Measurements from ENCODE around the gene CTNNB1. TPM values are rescaled to one million over a fixed set of nuclear protein-coding genes. Genes with fewer than 3 reads are reported as not detected.

The CTNNB1 gene
- 275 TPM for polyA plus RNA-seq (2013, experiment 1 of 2; ENCODE audit: insufficient read length)
- polyA plus RNA-seq (2013, experiment 2 of 2; ENCODE audit: insufficient read length), result 257 TPM

DNA sequence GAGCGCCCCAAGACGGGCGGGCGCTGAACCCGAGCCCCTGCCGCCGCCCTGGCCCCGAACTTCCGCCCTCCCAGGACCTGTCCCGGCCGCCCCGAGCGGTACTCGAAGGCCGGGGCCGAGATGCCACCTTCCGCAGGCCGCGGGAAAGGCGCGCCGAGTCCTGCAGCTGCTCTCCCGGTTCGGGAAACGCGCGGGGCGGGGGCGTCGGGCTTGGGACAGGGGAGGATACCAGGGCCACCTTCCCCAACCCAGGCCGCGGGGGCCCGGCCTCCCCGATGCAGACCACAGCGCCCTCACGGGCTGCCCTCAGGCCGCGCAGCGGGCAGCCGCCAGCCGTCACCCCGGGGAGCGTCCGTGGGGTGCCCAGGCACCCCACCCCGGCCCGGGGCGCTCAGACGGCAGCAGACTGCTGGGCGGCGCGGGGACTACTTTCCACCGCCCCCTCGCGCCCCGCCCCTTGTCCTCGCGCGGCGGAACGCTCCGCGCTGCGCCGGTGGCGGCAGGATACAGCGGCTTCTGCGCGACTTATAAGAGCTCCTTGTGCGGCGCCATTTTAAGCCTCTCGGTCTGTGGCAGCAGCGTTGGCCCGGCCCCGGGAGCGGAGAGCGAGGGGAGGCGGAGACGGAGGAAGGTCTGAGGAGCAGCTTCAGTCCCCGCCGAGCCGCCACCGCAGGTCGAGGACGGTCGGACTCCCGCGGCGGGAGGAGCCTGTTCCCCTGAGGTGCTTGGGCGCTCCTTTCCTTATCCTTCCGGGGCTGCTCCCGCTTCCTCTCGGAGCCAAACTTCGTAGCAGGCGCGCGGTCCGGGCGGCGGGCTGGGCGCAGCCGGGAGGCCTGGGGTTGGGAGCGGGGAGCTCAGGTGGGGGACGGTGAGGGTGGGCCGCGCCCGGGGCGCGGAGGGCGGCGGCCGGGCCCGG, at the start of gene CTNNB1:
TSS of gene CTNNB1 (plus strand) at position 556 of the 916 bp plus-strand sequence. CDS start 24,564 bp downstream, outside the sequence.
- peak; percentile 96 for DNase-seq

DNA sequence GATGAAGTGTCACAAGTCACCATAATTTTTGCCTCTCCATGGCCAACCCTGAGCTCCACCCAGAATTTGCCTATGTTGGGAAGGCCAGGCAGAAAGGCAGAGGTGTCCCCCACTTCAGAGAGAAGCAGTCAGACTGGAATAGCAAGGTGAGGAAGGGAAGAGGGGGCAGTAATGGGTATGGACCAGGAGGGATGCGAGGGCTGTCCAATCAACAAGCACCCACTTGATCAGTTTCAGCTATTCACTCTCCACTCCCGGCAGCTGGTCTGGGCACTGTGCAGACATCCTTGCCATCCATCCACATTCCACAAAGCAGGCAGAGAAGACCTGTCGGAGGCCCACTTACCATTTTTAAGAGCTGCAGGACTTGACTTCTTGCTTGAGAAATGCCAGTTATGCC, 43.5 kb upstream of the CTNNB1 start:
- no peak for DNase-seq

DNA sequence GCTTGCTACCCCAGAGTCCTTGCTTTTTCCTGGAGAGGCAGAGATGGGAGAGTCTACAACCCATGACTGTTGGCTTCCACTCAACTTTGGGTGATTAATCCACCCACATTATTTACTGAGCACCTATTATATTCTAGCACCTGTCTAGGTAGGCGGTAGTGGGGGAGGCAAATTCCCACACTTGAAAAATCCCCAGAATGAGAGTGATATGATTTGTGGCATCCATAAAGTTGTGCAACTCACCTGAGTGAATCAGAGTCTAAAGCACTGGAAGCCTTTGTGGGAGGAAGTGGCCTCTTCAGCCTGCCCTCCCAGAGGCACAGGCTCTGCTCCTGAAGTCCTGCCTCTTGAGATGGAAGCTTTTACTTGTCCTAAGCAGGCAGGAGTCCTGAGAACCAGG, 40.4 kb upstream of the CTNNB1 start:
- no peak for DNase-seq

DNA sequence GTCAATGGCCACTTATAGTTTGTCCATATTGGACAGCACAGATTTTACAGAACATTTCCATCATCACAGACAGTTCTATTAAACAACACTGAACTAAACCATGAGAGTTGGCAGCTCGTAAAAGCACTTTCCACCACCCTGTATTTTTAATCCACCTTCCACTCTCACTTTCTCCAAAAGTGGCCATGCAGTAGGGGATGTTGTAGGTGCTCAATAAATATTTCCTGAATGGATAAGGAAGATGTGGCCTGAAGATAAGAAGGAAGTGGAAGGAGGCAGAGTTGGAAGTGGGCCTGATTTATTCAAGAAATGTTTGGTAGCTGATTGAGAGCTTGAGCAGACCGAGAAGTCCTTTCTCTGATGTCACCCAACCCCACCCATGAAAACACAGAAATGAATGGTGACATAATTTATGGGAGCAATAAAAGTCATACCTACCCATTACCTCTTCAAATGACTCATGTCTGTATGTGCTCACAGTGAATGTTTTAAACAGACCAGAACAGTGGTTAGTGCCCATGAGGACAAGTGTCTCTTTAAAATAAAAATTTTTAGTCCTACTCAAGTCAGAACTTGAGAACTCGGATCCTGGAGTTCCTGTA, 39.6 kb upstream of the CTNNB1 start:
- DNase-seq, result no peak

DNA sequence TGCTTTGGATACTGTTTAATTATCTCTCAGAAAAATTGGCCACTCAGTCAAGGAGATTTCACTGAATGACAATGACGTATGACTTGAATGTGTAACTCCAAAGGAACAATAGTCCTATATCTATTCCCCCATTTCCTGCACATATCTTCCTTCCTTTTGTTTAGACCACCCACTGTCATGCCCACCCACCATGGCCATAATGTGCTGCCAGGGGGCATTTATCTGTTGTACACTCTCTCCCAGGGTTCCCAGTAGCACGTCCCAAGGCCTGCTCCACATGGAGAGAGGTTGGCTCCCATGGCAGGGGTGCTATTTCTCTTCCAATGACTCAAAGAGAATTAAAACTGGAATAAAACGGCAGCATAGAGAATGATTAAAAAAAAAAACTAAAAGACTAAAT, 36.8 kb upstream of the CTNNB1 start:
- no peak for DNase-seq

DNA sequence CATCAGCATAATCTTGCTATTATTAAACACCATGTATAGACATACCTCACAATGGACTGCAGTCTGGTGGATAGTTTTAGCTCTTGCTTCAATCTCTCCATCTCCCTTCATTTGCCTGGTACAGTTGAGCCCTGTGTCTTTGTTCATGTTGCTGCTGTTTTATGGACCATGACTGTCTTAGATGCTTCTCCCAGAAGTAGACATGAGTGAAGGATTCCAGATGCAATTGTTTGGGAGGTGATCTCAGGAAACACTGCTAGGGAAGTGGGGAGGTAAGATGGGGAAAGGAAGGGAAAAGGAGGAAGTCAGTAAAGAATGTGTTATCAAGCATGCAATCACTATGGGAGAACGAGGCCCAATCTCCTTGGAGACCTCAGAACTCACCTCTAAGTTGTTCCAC, 36.3 kb upstream of the CTNNB1 start:
- DNase-seq, result no peak

DNA sequence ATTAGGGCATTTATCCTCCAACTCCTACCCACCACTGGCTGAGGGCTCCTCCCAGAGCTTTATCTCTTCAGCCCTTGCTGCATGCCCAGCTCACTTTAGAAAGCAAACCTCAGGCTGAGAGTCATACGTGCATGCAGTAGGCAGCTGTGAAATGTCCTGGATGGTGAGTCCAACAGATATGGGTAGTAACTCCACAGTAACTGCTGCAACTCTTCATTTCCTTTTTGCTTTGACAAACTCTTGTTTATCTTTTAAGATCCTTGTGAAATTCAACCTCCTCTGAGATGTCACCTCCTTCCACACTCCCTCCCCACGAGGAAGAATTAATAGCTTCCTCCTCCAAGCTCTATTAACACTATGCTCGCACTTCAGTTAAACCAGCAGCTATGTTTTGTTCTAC, 35.9 kb upstream of the CTNNB1 start:
- no peak for DNase-seq

DNA sequence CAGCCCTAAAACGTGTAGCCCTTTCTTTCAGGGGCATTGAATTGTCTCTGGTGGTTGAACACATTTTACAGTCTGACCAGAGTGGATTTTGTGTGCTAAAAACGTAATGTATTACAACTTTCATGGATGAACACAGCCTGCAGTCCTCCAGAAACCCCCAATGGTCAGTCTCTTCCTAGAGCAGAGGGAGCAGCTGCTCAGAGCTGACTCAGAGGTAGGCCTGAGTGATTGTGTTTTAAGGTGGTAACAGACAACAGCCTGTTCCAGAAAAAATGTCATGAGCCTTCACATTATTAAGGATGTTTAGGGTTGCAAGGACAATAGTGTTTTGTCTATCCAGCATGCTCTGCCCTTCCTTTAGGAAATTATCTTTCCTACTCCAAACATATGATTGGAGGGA, 34.5 kb upstream of the CTNNB1 start:
- DNase-seq, result no peak

DNA sequence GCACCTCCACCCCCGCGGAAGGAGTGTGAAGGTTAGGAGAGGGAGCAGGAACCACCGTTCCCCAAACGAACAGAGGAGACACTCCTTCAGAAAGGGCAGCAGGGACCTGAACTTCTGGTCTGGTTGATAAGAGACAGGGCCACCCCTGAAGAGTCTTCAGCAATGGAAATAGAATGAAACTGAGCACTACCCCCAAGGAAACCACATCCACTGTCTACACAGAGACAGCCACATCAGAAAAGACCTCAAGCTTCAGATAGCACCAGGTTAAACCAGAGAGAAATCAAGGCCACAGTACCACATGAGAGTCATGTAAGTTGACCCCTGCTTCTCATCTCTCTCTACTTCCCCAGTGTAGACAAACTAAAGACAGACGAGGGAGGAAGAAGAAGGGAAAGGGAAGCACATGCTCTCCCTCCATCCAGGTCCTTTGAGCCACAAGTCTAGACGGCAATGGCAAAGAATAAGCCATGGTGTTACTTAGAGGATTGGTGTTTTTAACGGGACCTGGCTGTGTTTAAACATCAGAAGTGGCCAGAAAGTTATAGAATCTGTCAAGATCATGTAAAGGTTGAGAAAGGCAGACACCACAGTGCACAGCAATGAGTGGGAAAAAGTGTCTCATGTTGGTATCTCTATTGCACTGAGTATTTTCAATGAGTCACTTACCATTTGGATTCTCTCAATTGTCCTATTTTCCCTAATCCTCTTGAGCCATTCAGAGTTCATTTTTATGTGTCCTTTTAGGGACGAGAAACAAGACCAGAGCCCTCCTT, 31.4 kb upstream of the CTNNB1 start:
- no peak for DNase-seq

DNA sequence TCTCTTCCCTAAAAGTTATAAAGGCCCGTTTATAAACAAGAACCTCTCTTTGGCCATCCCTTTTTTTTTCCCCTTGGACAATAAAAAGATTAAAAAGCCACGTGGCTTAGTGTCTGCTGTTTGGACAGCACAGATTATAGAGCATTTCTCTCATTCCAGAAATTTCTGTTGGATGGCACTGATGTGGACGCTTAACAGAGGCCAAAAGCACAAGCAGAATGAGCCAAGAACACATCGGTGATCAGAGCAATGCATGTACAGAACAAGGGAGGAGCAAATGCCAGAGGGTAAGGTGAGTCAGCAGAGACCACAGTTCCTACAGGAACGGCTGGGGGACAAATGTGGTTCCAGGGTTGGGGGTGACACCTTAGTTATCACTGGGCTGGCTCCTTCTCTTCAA, 30.3 kb upstream of the CTNNB1 start:
- DNase-seq, result no peak

DNA sequence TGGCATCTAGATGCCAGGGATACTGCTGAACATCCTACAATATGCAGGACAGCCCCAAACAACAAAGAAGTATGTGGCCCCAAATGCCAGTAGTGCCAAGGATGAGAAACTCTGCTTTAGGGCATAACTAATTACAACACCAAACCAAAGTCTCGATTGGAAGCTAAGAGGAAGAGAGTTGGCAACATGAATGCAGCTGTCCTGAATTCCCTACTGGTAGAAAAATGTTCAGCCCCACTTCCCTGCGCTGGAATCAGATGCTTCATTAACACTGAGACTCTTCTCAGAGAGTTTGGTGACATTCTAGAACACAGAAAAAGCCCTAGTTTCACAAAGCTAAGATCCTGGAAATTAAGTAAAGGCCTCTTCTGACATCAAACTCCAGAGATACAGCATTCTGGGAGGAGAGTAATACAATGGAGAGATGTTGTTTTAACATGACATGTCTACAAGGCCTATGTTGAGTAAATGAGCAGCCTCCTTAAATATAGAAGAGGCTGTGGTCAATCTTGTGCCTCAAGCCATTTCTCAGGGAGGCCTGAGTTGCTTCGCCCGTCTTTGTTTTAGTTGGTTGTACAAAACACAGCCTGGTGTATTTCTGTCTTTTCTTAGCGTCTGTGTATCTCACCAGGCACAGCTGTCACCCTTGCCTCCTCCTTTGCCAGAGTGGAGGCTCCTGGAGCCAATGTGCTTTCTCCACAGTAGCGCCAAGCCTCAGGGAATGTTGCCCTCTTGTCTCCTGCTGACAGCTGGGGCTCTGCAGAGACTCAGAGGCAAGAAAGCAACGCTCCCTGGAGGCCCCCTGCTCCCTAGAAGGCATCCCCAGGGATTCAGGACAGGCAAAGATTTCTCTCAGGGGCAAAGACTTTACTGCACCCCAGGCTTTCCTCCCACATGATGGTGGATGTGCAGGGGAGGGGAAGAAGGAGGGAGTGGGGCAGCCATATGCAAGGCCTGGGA, 25.1 kb upstream of the CTNNB1 start:
- no peak for DNase-seq

DNA sequence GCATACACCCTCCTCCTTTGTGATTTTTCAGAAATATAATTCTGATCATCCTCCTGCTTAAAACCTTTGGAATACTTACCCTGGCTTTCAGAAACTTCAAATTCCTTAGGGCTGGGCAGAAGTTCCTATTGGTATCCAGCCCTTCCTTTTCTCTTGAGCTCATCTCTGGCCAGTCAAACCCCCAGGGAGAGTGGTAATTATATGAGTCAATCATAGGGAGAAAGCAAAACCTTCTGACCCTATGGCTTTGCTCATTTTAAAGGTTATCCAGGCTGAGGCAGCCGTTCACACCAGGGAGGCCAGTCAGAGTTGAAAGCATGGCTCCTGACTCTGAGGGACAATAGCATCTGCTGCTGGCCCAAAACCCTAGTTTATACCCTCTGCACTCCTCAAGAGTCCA, 23.9 kb upstream of the CTNNB1 start:
- no peak for DNase-seq

DNA sequence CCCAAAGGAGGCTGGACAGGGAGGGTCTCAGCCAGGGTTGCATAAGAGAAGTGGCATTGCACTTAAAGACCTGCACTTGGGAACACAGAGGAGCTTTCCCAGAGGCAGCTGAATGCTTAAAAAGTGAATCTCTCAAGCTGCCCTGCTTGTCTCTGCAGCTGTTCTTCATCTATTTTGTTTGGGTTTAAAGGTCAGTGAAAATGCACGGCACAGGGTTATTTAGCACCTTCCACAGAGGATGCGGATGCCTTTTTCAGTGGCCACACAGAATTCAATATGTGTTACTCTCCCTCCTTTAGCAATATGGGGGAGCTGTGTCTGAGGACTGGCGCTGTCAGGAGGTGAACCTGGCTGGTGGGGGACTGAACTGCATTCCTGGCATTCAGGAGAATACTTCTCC, 22.7 kb upstream of the CTNNB1 start:
- DNase-seq, result no peak

DNA sequence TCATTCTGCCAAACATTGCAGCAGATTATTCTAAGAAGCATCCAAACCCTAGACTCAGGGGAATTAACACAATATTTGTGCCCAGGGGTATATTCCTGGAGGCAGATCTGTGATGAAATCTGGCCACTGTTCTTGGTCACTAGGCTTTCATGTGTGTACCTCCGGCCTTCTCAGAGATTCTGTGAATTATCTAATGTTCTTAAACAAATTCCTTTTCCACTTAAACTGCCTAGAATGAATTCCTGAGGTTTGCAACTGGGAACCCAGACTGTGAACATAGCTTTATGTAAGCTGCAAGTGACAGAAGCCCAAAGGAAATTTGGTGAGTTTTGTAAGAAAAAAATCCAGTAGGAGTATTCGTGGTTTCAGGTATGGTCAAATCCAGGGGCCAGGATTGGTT, 20.7 kb upstream of the CTNNB1 start:
- DNase-seq, result peak; percentile 53

DNA sequence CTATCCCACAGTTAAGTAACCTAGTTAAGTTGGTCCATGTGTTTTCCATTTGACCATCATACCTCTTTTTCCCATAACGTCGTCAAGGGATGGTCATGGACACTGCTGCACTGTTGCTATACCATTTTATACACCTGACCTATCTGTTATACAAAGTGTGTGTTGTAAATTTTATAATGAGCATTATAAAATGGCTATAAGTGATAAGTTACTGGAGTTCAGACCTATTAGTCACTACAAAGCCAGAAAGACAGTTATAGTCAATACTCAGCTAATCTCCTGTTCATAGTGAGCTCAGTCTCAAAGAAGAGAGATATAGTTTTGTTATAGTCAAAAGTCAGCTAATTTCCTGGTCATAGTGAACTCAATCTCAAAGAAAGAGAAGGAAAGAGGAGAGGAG, 18.9 kb upstream of the CTNNB1 start:
- no peak for DNase-seq

DNA sequence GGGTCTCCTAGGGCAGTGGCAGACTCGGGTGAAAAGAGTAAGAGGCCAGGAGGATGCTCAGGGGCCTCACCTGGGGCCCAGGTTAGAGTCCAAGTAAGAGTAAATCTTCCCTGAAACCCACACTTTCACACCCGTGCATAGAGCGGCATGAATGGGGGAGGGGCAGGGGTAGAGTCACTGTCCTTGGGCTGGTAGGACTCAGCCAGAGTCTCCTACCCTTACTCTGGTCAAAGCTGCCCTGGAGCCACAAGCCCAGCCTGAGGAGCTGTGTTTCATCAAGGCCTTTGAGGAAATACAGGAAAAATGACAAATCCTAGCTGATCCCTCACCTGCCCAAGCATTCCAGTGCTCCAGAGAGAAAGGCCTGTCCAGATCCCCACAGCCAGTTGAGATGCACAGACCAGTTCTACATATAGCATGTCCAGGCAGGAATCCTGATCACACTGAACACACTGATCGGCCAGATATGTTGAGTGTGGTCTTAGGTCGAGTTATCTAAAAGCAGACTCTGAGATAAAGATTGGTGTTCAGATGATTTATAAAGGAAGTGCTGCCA, 16.7 kb upstream of the CTNNB1 start:
- DNase-seq, result no peak

DNA sequence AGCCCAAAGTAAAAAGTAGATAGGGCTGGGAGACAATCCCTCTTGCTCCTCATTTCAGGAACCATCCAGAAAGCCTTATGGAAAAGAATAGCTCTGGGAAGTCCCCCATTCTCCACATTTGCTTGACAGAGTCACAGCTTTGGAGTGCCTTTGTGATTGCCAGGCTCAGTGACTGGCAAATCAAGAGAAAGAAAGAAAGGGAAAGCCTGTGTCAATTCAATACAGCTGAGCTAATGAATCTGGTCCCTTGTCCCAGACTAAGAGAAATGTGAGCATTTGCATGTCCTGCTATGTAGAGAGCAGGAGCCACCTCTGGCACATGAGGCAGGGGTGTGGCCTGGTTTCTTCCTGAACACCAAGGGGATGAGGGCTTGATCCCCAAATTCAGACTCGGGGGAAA, 14.9 kb upstream of the CTNNB1 start:
- no peak for DNase-seq

DNA sequence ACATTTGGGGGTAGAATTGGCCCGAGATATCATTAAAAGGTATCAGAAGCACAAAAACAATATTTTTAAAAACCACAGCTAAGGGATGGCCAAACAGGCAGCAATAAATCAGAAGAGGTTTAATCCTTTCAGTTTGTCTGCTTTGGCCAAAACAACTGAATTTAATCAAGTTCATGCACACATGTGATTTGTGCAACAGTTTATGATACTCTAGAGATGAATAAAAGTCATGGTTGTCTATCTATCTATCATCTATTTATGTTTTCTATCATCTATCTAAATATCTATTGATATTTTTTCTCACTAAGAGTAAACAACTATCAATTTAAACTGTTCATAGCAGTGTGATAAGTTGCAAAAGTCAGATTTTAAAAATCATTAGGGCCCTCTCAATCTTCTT, 13.0 kb upstream of the CTNNB1 start:
- no peak for DNase-seq

DNA sequence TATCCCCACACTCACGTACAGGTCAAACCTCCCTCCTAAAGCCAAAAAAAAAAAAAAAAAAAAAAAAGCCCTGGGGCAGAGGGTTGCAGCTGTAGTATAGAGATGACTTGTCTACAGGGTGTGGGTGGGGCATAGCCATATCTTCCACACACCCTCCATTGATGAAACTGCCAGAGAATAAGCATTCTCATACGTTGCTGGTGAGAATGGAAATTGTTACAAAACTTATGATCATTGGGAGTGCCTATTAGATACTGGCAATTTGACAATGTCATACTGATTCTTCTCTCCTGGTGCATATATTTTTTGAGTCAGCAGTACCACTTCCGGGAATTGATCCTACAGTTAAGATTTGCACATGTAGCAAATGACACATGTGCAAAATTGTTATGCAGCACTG, 11.0 kb upstream of the CTNNB1 start:
- DNase-seq, result no peak

DNA sequence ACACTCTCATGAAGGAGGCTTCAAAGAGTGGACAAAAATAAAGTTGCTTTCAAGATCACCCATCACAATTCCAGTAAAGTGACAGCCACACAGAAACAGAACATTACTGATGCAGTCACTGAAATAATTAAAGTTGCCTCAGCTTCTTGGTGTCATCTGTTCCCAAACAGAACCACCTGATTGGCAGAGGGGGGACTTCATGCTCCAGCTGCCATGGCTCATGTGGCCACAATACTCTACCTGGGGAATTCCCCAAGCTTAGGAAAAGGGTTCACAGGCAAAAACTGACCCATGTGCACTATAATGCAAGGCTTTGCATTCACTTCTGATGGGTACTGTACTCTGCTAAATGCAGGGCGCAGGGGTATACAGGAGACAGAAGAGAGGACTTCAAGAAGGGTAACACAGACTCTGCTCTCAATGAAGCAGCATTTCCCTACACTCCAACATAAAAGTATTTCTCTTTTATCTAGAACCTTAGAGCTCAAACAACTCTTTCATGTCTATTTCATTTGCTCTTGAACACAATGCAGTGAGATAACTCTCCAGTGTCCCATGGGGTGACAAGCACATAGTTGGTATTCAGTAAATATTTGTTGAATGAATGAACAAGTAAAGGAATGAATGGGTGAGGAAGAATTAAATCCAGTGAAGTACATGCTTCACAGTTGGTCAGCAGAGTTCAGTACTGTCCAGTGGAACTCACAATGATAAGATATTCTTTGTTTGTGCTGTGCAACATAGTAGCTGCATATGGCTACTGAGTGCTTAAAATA, 8.6 kb upstream of the CTNNB1 start:
- no peak for DNase-seq

DNA sequence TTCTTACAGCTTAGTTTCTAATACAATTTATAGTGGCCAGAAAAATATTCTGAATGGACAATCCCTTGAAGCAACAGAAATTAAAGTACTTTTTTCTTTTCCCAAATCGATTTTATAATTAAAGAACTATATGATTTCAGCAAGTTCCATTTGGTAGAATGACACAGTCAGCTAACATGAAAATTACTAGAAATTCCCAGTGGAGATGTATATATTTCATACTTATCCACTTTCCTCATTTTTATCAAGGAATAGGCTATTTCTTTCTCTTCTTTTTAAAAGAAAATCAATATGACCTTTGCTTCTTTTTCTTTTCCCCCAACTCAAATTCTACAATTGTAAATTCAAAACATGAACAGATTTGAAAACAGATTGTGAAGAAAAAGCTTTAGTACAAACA, 6.4 kb upstream of the CTNNB1 start:
- no peak for DNase-seq
